H1 (cell line): ENCODE measurements around the gene NARS2. TPM values are rescaled to one million over a fixed set of nuclear protein-coding genes. Genes with fewer than 3 reads are reported as not detected.

Experiments
- CTCF ChIA-PET: fragments of 300-600 bp; sonication (Branson Sonifier 250); formaldehyde crosslinking; loops from one replicate; lab custom pipeline; 2021; ENCODE audit not compliant: partially characterized antibody; lab: Charles Lee
- POLR2A ChIA-PET: fragments of 300-600 bp; sonication (Branson Sonifier 250); formaldehyde crosslinking; loops from one replicate; lab custom pipeline; 2021; ENCODE audit warnings: inconsistent platforms; ENCODE audit not compliant: partially characterized antibody; lab: Charles Lee
- DNase-seq, 2 experiments: peaks; one replicate each; pipeline versions ENCODE4 v3.0.0 to v3.0.0-alpha.2; 2010 to 2022; ENCODE audit warnings: low spot score in 2 of 2, low read depth in 1 of 2, mixed read lengths in 1 of 2
- FAIRE-seq: peaks from 2 replicates; lab custom pipeline; 2011; peaks lifted over from hg19 to GRCh38; lab: Jason Lieb, UNC
- H2AFZ ChIP-seq: 2 replicates; pipeline ENCODE4 v1.8.1; 2012; ENCODE audit warnings: low read length, inconsistent platforms
- H2AK5ac ChIP-seq: 2 replicates; pipeline ENCODE4 v1.6.1; 2013; ENCODE audit warnings: low read depth, low read length
- H2BK120ac ChIP-seq: replicated peaks from 2 replicates; pipeline ENCODE3; 2013; ENCODE audit warnings: low read depth, low read length, inconsistent platforms
- H2BK12ac ChIP-seq: 2 replicates; pipeline ENCODE4 v1.6.1; 2013; ENCODE audit warnings: low read depth, low read length
- H2BK15ac ChIP-seq: 2 replicates; pipeline ENCODE4 v1.6.1; 2013; ENCODE audit warnings: low read length
- H2BK20ac ChIP-seq: 2 replicates; pipeline ENCODE4 v1.6.1; 2013; ENCODE audit warnings: low read length
- H2BK5ac ChIP-seq: 2 replicates; pipeline ENCODE4 v1.6.1; 2013; ENCODE audit warnings: low read depth, low read length
- H3K14ac ChIP-seq: 2 replicates; pipeline ENCODE4 v1.6.1; 2013; ENCODE audit warnings: inconsistent platforms; ENCODE audit not compliant: insufficient read length
- H3K18ac ChIP-seq: 2 replicates; pipeline ENCODE4 v1.6.1; 2013; ENCODE audit warnings: low read length; ENCODE audit errors: extremely low read depth
- H3K23ac ChIP-seq: 2 replicates; pipeline ENCODE4 v1.6.1; 2013; ENCODE audit warnings: inconsistent platforms; ENCODE audit not compliant: insufficient read length
- H3K23me2 ChIP-seq: 2 replicates; pipeline ENCODE4 v1.6.1; 2013; ENCODE audit warnings: low read depth, low read length
- H3K27ac ChIP-seq: 2 replicates; pipeline ENCODE4 v1.6.1; 2011; ENCODE audit warnings: low read depth, low read length, inconsistent platforms
- H3K27me3 ChIP-seq, 4 experiments: replicated peaks in 1 of 4; 1 replicate in 1 of 4; 2 replicates in 3 of 4; pipeline versions ENCODE4 v1.6.1 to v1.8.1; 2011 to 2013; ENCODE audit warnings: low read length in 3 of 4, mild to moderate bottlenecking in 3 of 4, inconsistent platforms in 2 of 4, mixed read lengths in 2 of 4, moderate library complexity in 1 of 4; ENCODE audit not compliant: control insufficient read depth in 3 of 4, insufficient read depth in 3 of 4; ENCODE audit errors: extremely low read depth in 1 of 4
- H3K36me3 ChIP-seq, 4 experiments: 2 replicates each; pipeline versions ENCODE4 v1.6.1 to v1.8.1; 2011 to 2013; ENCODE audit warnings: mild to moderate bottlenecking in 4 of 4, low read length in 3 of 4, moderate library complexity in 2 of 4, control low read depth in 1 of 4, inconsistent platforms in 1 of 4; ENCODE audit not compliant: insufficient read depth in 4 of 4, control insufficient read depth in 2 of 4
- H3K4ac ChIP-seq: replicated peaks from 2 replicates; pipeline ENCODE3; 2013; ENCODE audit warnings: low read length, low read depth, mixed read lengths, inconsistent platforms; ENCODE audit not compliant: insufficient read length
- H3K4me1 ChIP-seq, 4 experiments: replicated peaks in 1 of 4; 1 replicate in 1 of 4; 2 replicates in 3 of 4; pipeline versions ENCODE4 v1.6.1 to v1.8.1; 2011 to 2013; ENCODE audit warnings: low read length in 3 of 4, inconsistent platforms in 2 of 4, mixed read lengths in 1 of 4; ENCODE audit not compliant: insufficient read depth in 4 of 4, control insufficient read depth in 3 of 4
- H3K4me2 ChIP-seq, 2 experiments: 2 replicates each; pipeline versions ENCODE4 v1.6.1 to v1.8.1; 2011 to 2013; ENCODE audit warnings: low read depth in 2 of 2, low read length in 2 of 2, control low read depth in 1 of 2, inconsistent platforms in 1 of 2, mild to moderate bottlenecking in 1 of 2; ENCODE audit not compliant: insufficient read depth in 1 of 2
- H3K4me3 ChIP-seq, 4 experiments: fragments of 200-600, 300-600 bp in 1 of 4; sonication (generic), shearing (Covaris generic), sonication (Bioruptor Twin) in 1 of 4; 2 replicates each; pipeline versions ENCODE4 v1.5.1 to v1.8.1; 2011 to 2016; ENCODE audit warnings: low read length in 4 of 4, low read depth in 3 of 4, control low read depth in 2 of 4, inconsistent platforms in 2 of 4, mild to moderate bottlenecking in 2 of 4, mixed read lengths in 1 of 4, moderate library complexity in 1 of 4; ENCODE audit not compliant: insufficient read depth in 2 of 4; ENCODE audit errors: extremely low read depth in 1 of 4
- H3K56ac ChIP-seq: replicated peaks from 2 replicates; pipeline ENCODE3; 2013; ENCODE audit warnings: low read depth, mild to moderate bottlenecking, mixed read lengths, low read length, inconsistent platforms; ENCODE audit not compliant: insufficient read length
- H3K79me1 ChIP-seq: 2 replicates; pipeline ENCODE4 v1.6.1; 2013; ENCODE audit warnings: low read depth, low read length, control low read depth
- H3K79me2 ChIP-seq, 2 experiments: 2 replicates each; pipeline versions ENCODE4 v1.6.1 to v1.8.1; 2012 to 2013; ENCODE audit warnings: low read length in 2 of 2, mild to moderate bottlenecking in 2 of 2, inconsistent platforms in 1 of 2; ENCODE audit not compliant: insufficient read depth in 2 of 2, control insufficient read depth in 1 of 2
- H3K9ac ChIP-seq, 4 experiments: replicated peaks in 1 of 4; 1 replicate in 1 of 4; 2 replicates in 3 of 4; pipeline versions ENCODE4 v1.6.1 to v1.8.1; 2011 to 2013; ENCODE audit warnings: low read depth in 3 of 4, low read length in 3 of 4, control low read depth in 2 of 4, mild to moderate bottlenecking in 2 of 4, moderate library complexity in 2 of 4, inconsistent platforms in 1 of 4; ENCODE audit errors: extremely low read depth in 1 of 4
- H3K9me3 ChIP-seq, 2 experiments: 2 replicates each; pipeline versions ENCODE4 v1.6.1 to v1.8.1; 2012 to 2013; ENCODE audit warnings: mild to moderate bottlenecking in 2 of 2, moderate library complexity in 2 of 2, control low read depth in 1 of 2, inconsistent platforms in 1 of 2, low read depth in 1 of 2, low read length in 1 of 2, mixed read lengths in 1 of 2; ENCODE audit not compliant: insufficient read depth in 2 of 2
- H4K20me1 ChIP-seq, 2 experiments: replicated peaks in 1 of 2; 2 replicates each; pipeline versions ENCODE3 to v1.8.1; 2011 to 2013; ENCODE audit warnings: inconsistent platforms in 2 of 2, low read length in 2 of 2, mild to moderate bottlenecking in 1 of 2; ENCODE audit not compliant: insufficient read depth in 2 of 2, control insufficient read depth in 1 of 2
- H4K5ac ChIP-seq: 2 replicates; pipeline ENCODE4 v1.6.1; 2013; ENCODE audit warnings: low read length, low read depth, mixed read lengths, inconsistent platforms; ENCODE audit not compliant: insufficient read length
- H4K8ac ChIP-seq: 2 replicates; pipeline ENCODE4 v1.8.0; 2013; ENCODE audit warnings: mild to moderate bottlenecking, moderate library complexity, low read length, inconsistent platforms; ENCODE audit not compliant: insufficient read depth; ENCODE audit errors: extremely low read depth
- H4K91ac ChIP-seq: replicated peaks from 2 replicates; pipeline ENCODE3; 2013; ENCODE audit warnings: low read length, mixed read lengths, inconsistent platforms; ENCODE audit not compliant: insufficient read length
- ATF2 ChIP-seq: IDR thresholded peaks from 2 replicates; pipeline ENCODE4 v1.6.1; 2012; ENCODE audit warnings: low read length, inconsistent platforms
- CBX8 ChIP-seq: fragments of 300-800, 300-1000 bp; sonication (generic); IDR thresholded peaks from 2 replicates; pipeline ENCODE4 v1.7.1; 2016; ENCODE audit warnings: low read depth, low read length, borderline replicate concordance
- CEBPB ChIP-seq: IDR thresholded peaks from 2 replicates; pipeline ENCODE4 v1.6.1; 2012; ENCODE audit warnings: low read depth, low read length
- GTF2F1 ChIP-seq: IDR thresholded peaks from 2 replicates; pipeline ENCODE4 v1.6.1; 2012; ENCODE audit warnings: low read depth, low read length, improper control_type of control experiment, borderline replicate concordance
- HDAC2 ChIP-seq, 2 experiments: fragments of 300-600 bp in 1 of 2; sonication (generic) in 1 of 2; IDR thresholded peaks; 2 replicates each; pipeline ENCODE4 v1.6.1; 2011 to 2012; ENCODE audit warnings: low read depth in 2 of 2, low read length in 2 of 2, mild to moderate bottlenecking in 2 of 2, moderate library complexity in 2 of 2, borderline replicate concordance in 1 of 2, inconsistent platforms in 1 of 2
- KDM4A ChIP-seq: IDR thresholded peaks from one replicate; pipeline ENCODE4 v1.7.1; 2012; ENCODE audit warnings: low read depth, mild to moderate bottlenecking, moderate library complexity, low read length, inconsistent platforms; ENCODE audit not compliant: severe bottlenecking
- NRF1 ChIP-seq: IDR thresholded peaks from 2 replicates; pipeline ENCODE4 v1.6.1; 2011; ENCODE audit warnings: mild to moderate bottlenecking, low read depth, low read length, improper control_type of control experiment
- PHF8 ChIP-seq: fragments of 200-600 bp; sonication (generic); conservative IDR thresholded peaks from 2 replicates; pipeline ENCODE4 v1.7.1; 2012; ENCODE audit warnings: low read depth, mild to moderate bottlenecking, inconsistent platforms, low read length, moderate library complexity
- POLR2A ChIP-seq, 2 experiments: IDR thresholded peaks; 1 replicate in 1 of 2; 2 replicates in 1 of 2; pipeline ENCODE4 v1.6.1; 2011; ENCODE audit warnings: low read depth in 2 of 2, low read length in 2 of 2, mild to moderate bottlenecking in 2 of 2; ENCODE audit errors: control extremely low read depth in 1 of 2
- SIN3A ChIP-seq, 2 experiments: IDR thresholded peaks in 1 of 2; conservative IDR thresholded peaks in 1 of 2; 2 replicates each; pipeline ENCODE4 v1.6.1; 2011 to 2012; ENCODE audit warnings: low read length in 2 of 2, improper control_type of control experiment in 1 of 2, low read depth in 1 of 2, mild to moderate bottlenecking in 1 of 2
- SP1 ChIP-seq: IDR thresholded peaks from 2 replicates; pipeline ENCODE4 v1.6.1; 2011; ENCODE audit warnings: low read depth, low read length
- TAF1 ChIP-seq: IDR thresholded peaks from 2 replicates; pipeline ENCODE4 v1.6.1; 2011; ENCODE audit warnings: mild to moderate bottlenecking, low read depth, low read length
- YY1 ChIP-seq: IDR thresholded peaks from 2 replicates; pipeline ENCODE4 v1.6.1; 2011; ENCODE audit warnings: low read depth, mild to moderate bottlenecking, low read length
- WGBS, 2 experiments: shearing (Covaris generic) in 1 of 2; methylation state at CpG; one replicate each; pipeline versions ENCODE4 v1.1.6 to v1.1.7; 2013 to 2015; ENCODE audit warnings: low lambda C conversion rate in 2 of 2, mixed read lengths in 2 of 2, inconsistent platforms in 1 of 2, low coverage in 1 of 2, missing lambda C conversion rate in 1 of 2; ENCODE audit not compliant: insufficient replicate concordance in 2 of 2, insufficient coverage in 1 of 2, insufficient read length in 1 of 2; ENCODE audit errors: extremely low coverage in 1 of 2, missing lambda C conversion rate in 1 of 2; 5-methylcytosine and 5-hydroxymethylcytosine counted together
- polyA plus RNA-seq, 7 experiments: library from polyadenylated mRNA; depleted of rRNA in 3 of 7; stranded (reverse) in 5 of 7; unstranded in 2 of 7; fragments of >200 nt in 5 of 7; fragments of 200-250 nt in 2 of 7; gene quantifications; 1 replicate in 5 of 7; 2 replicates in 1 of 7; 4 replicates in 1 of 7; pipeline versions ENCODE4 v1.2.1 to v1.2.3, GENCODE V29; 2011 to 2013; ENCODE audit warnings: missing spikeins in 2 of 7, mixed read lengths in 2 of 7
- total RNA-seq: library from RNA; stranded (reverse); fragmentation: NEBNext Ultra II Directional; extraction: Animal tissue kit (Norgen Biotek cat#: 25700); gene quantifications from 2 replicates; pipeline ENCODE4 v1.2.1, GENCODE V29; 2021

The NARS2 gene
- total and polyA plus RNA-seq, 2 of the 8 experiments (the other 6 are each of a cell fraction or from before 2014, with no cell fraction given) = 26.2 to 51.6 TPM

DNA sequence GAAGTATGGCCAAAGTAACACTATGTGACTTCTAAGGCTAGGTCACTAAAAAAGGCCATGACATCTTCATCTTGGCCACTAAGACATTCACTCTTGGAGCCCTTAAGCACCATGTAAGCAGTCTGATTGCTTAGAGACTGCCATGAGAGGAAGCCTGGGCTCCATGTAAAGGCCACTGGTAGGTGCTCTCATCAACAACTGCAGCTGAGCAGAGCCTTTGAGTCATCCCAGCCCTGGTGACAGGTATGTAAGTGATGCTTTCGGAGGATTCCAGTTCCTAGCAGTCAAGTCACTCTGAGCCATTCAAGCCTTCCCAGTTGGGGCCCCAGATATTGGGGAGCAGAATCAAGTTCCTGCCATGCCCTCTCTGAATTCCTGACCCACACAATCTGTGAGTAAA, 183.2 kb downstream of the NARS2 start:
- Histone ChIP-seq H2BK120ac (no peak overlapping the region), H3K14ac (no peak overlapping the region), H2AK5ac (no peak overlapping the region), H3K9me3 (no peaks in the 10 kb centered on the region), H4K20me1 (no peaks in the 10 kb centered on the region), H3K4ac (no peak overlapping the region), H3K27me3 (no peaks in the 10 kb centered on the region), H3K23ac (no peak overlapping the region), H3K9ac (no peak overlapping the region), H2BK15ac (no peak overlapping the region), H4K91ac (no peak overlapping the region), H2BK12ac (no peak overlapping the region), H4K8ac (no peak overlapping the region), H2BK5ac (no peak overlapping the region), H3K18ac (no peak overlapping the region), H3K4me1 (no peaks in the 10 kb centered on the region), H3K79me1 (peaks cover 3% of the 10 kb centered on the region; the same call in 1 of the 2 replicates), H3K23me2 (no peaks in the 10 kb centered on the region), H3K4me2 (no peak overlapping the region), H2BK20ac (no peak overlapping the region), H3K56ac (no peak overlapping the region), H3K27ac (no peak overlapping the region), H3K79me2 (no peaks in the 10 kb centered on the region), H3K4me3 (no peak overlapping the region), H2AFZ (no peak overlapping the region), H4K5ac (no peak overlapping the region), H3K36me3 (no peaks in the 10 kb centered on the region)
- 93% methylated on average over 1 of the region's 1 CpG; no CpG with 5 or more reads in 1 of the 2 experiments for WGBS, 2 experiments
- ChIA-PET CTCF (interaction anchor here (0.8 to 1.8 kb wide), 3 partner anchors 22 to 173 kb away, joined by 3 to 4 read pairs (median 3); no protein-coding TSS in a partner anchor), POLR2A (no interaction called here)
- no peak for FAIRE-seq
- no peak for DNase-seq
- TF ChIP-seq CBX8 = no peak
- TF ChIP-seq KDM4A = no peak
- no peak for TF ChIP-seq POLR2A (IDR thresholded peaks at IDR 0.05; ENCODE audit: control extremely low read depth in 1 of 2, low read depth in 2 of 2, low read length in 2 of 2)
- no peak for TF ChIP-seq ATF2
- TF ChIP-seq PHF8 = no peak
- TF ChIP-seq SIN3A (conservative IDR thresholded peaks at IDR 0.05 in 1 of 2, IDR thresholded peaks at IDR 0.05 in 1 of 2; ENCODE audit: low read depth in 1 of 2, low read length in 2 of 2) = no peak
- TF ChIP-seq CEBPB = no peak
- no peak for TF ChIP-seq TAF1
- TF ChIP-seq SP1 = no peak
- TF ChIP-seq YY1 = no peak
- no peak for TF ChIP-seq NRF1
- no peak for TF ChIP-seq HDAC2 (IDR thresholded peaks at IDR 0.05; ENCODE audit: borderline replicate concordance in 1 of 2, low read depth in 2 of 2, low read length in 2 of 2)
- no peak for TF ChIP-seq GTF2F1
